ENCODE measurements around the gene ENHO. TPM values are rescaled to one million over a fixed set of nuclear protein-coding genes. Genes with fewer than 3 reads are reported as not detected.

The ENHO gene
- total RNA-seq, 4 donors from 2014 or later: not detected

- 91% methylated on average over 8 of the region's 8 CpGs for WGBS, 2 donors
- Histone ChIP-seq H3K4me1 (no peaks in the 10 kb centered on the region), H3K9me3 (no peaks in the 10 kb centered on the region), H3K27me3 (no peaks in the 10 kb centered on the region), H3K27ac (no peak overlapping the region), H3K36me3 (no peaks in the 10 kb centered on the region), H3K4me3 (replicated peaks in 1 of 3) (no peak overlapping the region)
- intact Hi-C loops (cut with DNase I): no loop called here
- TF ChIP-seq POLR2A (IDR thresholded peaks at IDR 0.05) (no peak), CTCF (IDR thresholded peaks at IDR 0.05) (no peak)
- DNase-seq: no peak
Measured at GRCh38 chr9:34514401-34514800, 8.4 kb downstream of the ENHO start.

- H3K36me3 ChIP-seq: no peaks in the 10 kb centered on the region
- WGBS, 2 donors: 61 to 71% methylated on average over 2 of the region's 2 CpGs
- H3K4me3 ChIP-seq (replicated peaks in 1 of 3): no peak overlapping the region
- H3K27ac ChIP-seq: no peak overlapping the region
- H3K27me3 ChIP-seq: no peaks in the 10 kb centered on the region
- H3K9me3 ChIP-seq: no peaks in the 10 kb centered on the region
- DNase-seq: no peak
- no peaks in the 10 kb centered on the region for H3K4me1 ChIP-seq
- intact Hi-C loops (cut with DNase I): no loop called here
- TF ChIP-seq POLR2A (IDR thresholded peaks at IDR 0.05) (no peak), CTCF (IDR thresholded peaks at IDR 0.05) (no peak)
Measured at GRCh38 chr9:34513567-34514214, 9.1 kb downstream of the ENHO start.

GRCh38 chr9:34512131-34513078, 10.4 kb downstream of the ENHO start:
- no peak for DNase-seq
- intact Hi-C loops (cut with DNase I): no loop called here
- no peaks in the 10 kb centered on the region for H3K27me3 ChIP-seq
- no peak for TF ChIP-seq POLR2A (IDR thresholded peaks at IDR 0.05)
- TF ChIP-seq CTCF (IDR thresholded peaks at IDR 0.05): no peak
- no peaks in the 10 kb centered on the region for H3K36me3 ChIP-seq
- no peak overlapping the region for H3K4me3 ChIP-seq (replicated peaks in 1 of 3)
- 69 to 77% methylated on average over 7 to 8 of the region's 9 CpGs for WGBS, 2 donors
- H3K4me1 ChIP-seq: no peaks in the 10 kb centered on the region
- no peak overlapping the region for H3K27ac ChIP-seq
- H3K9me3 ChIP-seq: no peaks in the 10 kb centered on the region

- Histone ChIP-seq H3K4me3 (replicated peaks in 1 of 3) (no peak overlapping the region), H3K27ac (no peak overlapping the region), H3K27me3 (no peaks in the 10 kb centered on the region), H3K9me3 (no peaks in the 10 kb centered on the region), H3K36me3 (no peaks in the 10 kb centered on the region), H3K4me1 (no peaks in the 10 kb centered on the region)
- TF ChIP-seq POLR2A (IDR thresholded peaks at IDR 0.05) (no peak), CTCF (IDR thresholded peaks at IDR 0.05) (no peak)
- intact Hi-C loops (cut with DNase I): no loop called here
- no peak for DNase-seq
- 63 to 73% methylated on average over 9 to 13 of the region's 13 CpGs for WGBS, 2 donors
Measured at GRCh38 chr9:34510497-34511468, 12.0 kb downstream of the ENHO start.

Measured in thyroid gland (tissue), 4 donors.